PC-3 (cell line): ENCODE results near the gene PIR.

Experiments
- EZH2phosphoT487 ChIP-seq: fragments of 300-600 bp; sonication (generic); IDR thresholded peaks from 2 replicates; pipeline ENCODE4 v1.6.1; 2018; ENCODE audit warnings: mild to moderate bottlenecking, antibody characterized with exemption, low read length, borderline replicate concordance
- TF ChIP-seq, protein P1 (sequence below): fragments of 300-600 bp; sonication (generic); conservative IDR thresholded peaks from 2 replicates; pipeline ENCODE4 v1.5.1; 2017; ENCODE audit warnings: antibody characterized with exemption, low read depth, mild to moderate bottlenecking, low read length

GRCh38 chrX:15336023-15336413 is 157.1 kb downstream of the PIR start:
- TF ChIP-seq, protein P1, sequence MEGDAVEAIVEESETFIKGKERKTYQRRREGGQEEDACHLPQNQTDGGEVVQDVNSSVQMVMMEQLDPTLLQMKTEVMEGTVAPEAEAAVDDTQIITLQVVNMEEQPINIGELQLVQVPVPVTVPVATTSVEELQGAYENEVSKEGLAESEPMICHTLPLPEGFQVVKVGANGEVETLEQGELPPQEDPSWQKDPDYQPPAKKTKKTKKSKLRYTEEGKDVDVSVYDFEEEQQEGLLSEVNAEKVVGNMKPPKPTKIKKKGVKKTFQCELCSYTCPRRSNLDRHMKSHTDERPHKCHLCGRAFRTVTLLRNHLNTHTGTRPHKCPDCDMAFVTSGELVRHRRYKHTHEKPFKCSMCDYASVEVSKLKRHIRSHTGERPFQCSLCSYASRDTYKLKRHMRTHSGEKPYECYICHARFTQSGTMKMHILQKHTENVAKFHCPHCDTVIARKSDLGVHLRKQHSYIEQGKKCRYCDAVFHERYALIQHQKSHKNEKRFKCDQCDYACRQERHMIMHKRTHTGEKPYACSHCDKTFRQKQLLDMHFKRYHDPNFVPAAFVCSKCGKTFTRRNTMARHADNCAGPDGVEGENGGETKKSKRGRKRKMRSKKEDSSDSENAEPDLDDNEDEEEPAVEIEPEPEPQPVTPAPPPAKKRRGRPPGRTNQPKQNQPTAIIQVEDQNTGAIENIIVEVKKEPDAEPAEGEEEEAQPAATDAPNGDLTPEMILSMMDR, result no peak
- no peak for TF ChIP-seq EZH2phosphoT487
